Calu3 (cell line): Measurements from ENCODE around the gene RNF17. TPM values are rescaled to one million over a fixed set of nuclear protein-coding genes. Genes with fewer than 3 reads are reported as not detected.

Source experiments
- BruUV-seq: library from RNA; stranded (reverse); fragments of 400-500 nt; replicated peaks from 2 replicates; lab custom pipeline; 2021; lab: Mats Ljungman, UMichigan
- CTCF ChIA-PET: fragments of 300-600 bp; sonication (Branson Sonifier 250); formaldehyde crosslinking; loops from one replicate; lab custom pipeline; 2022; ENCODE audit warnings: antibody characterized with exemption; lab: Charles Lee
- DNase-seq: peaks from one replicate; pipeline ENCODE4 v3.0.0; 2022
- H3K27ac Mint-ChIP-seq: one replicate; pipeline ENCODE4 v1.8.0; 2022; ENCODE audit warnings: mixed read lengths; ENCODE audit not compliant: unreplicated experiment
- H3K27me3 Mint-ChIP-seq: one replicate; pipeline ENCODE4 v1.8.0; 2022; ENCODE audit warnings: mixed read lengths; ENCODE audit not compliant: unreplicated experiment
- H3K36me3 Mint-ChIP-seq: one replicate; pipeline ENCODE4 v1.8.0; 2022; ENCODE audit warnings: mild to moderate bottlenecking, moderate library complexity, mixed read lengths; ENCODE audit not compliant: insufficient read depth, unreplicated experiment
- H3K4me1 Mint-ChIP-seq: one replicate; pipeline ENCODE4 v1.8.0; 2022; ENCODE audit warnings: mild to moderate bottlenecking, low read depth, mixed read lengths; ENCODE audit not compliant: unreplicated experiment
- H3K4me3 Mint-ChIP-seq: one replicate; pipeline ENCODE4 v1.8.0; 2022; ENCODE audit warnings: mild to moderate bottlenecking, low read depth, moderate library complexity, mixed read lengths; ENCODE audit not compliant: unreplicated experiment
- H3K9me3 Mint-ChIP-seq: one replicate; pipeline ENCODE4 v1.8.0; 2022; ENCODE audit warnings: low read depth, mixed read lengths; ENCODE audit not compliant: unreplicated experiment
- intact Hi-C: fragments of 100-400 bp; cut with micrococcal nuclease; formaldehyde crosslinking; loops from one replicate; pipeline ENCODE4 v1.10.0; 2022; ENCODE audit not compliant: unreplicated experiment
- total RNA-seq: library from RNA; stranded (reverse); gene quantifications from 2 replicates; pipeline ENCODE4 v1.2.3, GENCODE V29; 2022
- TF ChIP-seq, protein P1 (sequence below): fragments of 200-600 bp; IDR thresholded peaks from one replicate; pipeline ENCODE4 v1.8.0; 2022; ENCODE audit warnings: antibody characterized with exemption; ENCODE audit not compliant: unreplicated experiment

The RNF17 gene
- total RNA-seq, 1 experiment from 2014 or later, result not detected

DNA sequence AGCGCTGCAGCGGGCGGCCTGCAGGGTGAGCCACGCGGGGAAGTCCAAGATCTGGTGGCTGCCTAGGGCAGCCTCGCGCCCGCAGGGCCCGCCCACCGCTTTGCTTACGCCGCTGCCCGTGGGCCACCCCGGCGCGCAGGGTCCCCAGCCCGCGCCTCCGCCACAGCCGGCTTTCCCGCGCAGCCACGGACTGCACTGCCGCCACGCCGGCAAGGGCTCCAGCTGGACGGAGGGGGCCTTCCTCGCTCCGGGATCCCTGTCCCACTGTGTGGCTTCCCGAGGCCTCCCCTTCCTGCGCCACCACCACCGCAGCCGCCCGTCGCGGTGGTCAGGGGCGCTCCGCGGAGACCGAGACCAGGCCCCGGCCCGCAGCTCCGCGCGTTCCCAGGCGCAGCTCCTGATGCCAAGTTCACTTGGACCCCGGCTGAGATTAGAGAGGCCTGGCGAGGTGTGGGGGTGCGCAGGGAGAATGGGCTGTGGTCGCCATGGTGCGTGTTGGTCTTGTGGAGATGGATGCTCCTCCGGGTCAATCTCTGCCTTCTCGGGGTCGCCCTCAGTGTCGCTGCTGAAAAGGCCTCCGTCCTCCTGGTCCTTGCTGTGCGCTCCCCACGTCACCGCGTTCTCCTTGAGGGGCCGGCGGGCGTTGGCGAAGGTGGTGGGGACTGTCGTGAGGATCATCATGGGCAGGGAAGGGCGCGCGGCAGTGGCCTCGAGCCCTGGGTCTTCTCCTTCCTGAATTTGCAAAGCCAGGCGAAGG is 17.9 kb upstream of the RNF17 start:
- CTCF ChIA-PET, result no interaction called here
- H3K4me3 Mint-ChIP-seq, result peak overlapping the region; percentile 74

DNA sequence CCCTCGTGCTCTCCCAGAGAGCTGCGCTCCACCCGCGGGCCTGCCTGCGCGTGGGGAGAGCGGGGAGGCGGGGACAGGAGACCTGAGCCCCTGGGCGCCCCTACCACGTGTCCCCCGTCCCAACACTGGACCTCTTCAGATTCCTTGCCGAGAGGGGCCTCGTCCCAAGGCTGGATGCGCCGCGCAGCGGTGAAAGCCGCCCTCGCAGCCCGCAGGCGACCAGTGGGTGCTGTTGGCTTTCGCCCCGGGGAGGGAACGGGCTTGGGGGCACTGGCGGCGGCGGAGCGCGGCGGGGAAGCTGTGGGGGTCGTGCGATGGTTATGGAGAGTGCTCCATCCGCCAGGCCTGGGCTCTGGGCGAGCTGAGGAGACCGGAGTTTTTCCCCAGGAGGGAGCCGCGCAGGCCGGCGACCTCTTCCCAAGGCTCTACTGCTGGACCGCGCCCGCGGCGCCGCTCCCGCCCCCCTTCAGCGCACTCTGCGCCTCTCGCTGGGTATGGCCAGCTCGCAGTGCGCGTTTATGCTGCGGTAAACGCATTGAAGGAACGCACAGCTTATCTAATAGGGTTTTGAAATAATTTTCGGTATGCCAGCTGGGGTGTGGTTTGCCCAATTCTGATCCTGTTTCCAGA is 17.2 kb upstream of the RNF17 start:
- CTCF ChIA-PET, result no interaction called here
- Mint-ChIP-seq H3K4me3 (peak overlapping the region; percentile 74), H3K4me1 (no peaks in the 10 kb centered on the region), H3K27me3 (peaks cover 92% of the 10 kb centered on the region), H3K9me3 (no peaks in the 10 kb centered on the region), H3K36me3 (peaks cover 4% of the 10 kb centered on the region), H3K27ac (no peak overlapping the region)
- intact Hi-C loops, result no loop called here
- no TSS peak for BruUV-seq
- TF ChIP-seq, protein P1, sequence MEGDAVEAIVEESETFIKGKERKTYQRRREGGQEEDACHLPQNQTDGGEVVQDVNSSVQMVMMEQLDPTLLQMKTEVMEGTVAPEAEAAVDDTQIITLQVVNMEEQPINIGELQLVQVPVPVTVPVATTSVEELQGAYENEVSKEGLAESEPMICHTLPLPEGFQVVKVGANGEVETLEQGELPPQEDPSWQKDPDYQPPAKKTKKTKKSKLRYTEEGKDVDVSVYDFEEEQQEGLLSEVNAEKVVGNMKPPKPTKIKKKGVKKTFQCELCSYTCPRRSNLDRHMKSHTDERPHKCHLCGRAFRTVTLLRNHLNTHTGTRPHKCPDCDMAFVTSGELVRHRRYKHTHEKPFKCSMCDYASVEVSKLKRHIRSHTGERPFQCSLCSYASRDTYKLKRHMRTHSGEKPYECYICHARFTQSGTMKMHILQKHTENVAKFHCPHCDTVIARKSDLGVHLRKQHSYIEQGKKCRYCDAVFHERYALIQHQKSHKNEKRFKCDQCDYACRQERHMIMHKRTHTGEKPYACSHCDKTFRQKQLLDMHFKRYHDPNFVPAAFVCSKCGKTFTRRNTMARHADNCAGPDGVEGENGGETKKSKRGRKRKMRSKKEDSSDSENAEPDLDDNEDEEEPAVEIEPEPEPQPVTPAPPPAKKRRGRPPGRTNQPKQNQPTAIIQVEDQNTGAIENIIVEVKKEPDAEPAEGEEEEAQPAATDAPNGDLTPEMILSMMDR, result no peak
- DNase-seq, result peak; percentile 39

More for the DNA sequence above, 17.9 kb upstream of the RNF17 start:
- H3K4me1 Mint-ChIP-seq, result no peaks in the 10 kb centered on the region
- no peak for DNase-seq
- intact Hi-C loops, result no loop called here
- H3K27me3 Mint-ChIP-seq, result peaks cover 85% of the 10 kb centered on the region
- TF ChIP-seq, protein P1, result no peak
- H3K27ac Mint-ChIP-seq, result no peak overlapping the region
- H3K9me3 Mint-ChIP-seq, result no peaks in the 10 kb centered on the region
- peaks cover 4% of the 10 kb centered on the region for H3K36me3 Mint-ChIP-seq
- no TSS peak for BruUV-seq

DNA sequence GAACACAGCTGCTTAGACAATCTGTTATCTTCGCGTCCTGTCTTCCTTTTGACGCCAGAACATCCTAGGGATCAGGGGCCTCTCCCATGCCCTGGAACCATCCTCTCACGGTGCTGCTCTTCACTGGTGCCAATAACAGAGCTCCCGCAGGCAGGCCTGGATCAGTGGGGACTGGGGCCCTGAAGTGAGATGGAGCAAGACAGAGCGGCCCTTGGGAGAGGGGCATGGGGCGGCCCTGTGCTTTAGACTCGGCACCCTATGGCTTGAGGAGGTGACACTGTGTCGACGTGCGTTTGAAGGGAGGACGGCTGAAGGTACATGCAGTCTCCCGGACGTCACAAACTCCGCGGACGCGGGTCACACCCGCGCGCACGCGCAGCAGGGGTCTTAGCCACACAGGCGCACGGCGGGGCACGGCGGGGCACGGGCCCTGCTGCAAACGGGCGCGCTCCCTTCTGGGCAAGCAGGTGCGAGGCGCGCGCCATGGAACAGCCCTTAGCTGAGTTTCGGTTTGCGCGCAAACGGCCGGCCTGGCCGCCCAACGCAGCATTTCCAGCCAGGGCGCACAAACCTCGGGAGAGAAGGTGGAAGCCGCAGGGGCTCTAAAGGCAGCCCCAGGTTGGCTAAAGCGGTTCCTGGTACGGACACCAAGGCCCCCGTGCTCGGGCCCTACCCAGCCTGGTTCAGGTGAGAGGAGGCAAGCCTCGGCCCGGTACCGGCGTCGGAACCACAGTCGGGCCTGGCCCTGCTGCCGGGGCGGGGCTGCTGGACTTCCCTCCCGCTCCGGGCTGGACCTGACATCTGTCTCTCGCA is 16.5 kb upstream of the RNF17 start:
- Mint-ChIP-seq H3K9me3 (no peaks in the 10 kb centered on the region), H3K27ac (no peak overlapping the region), H3K27me3 (peaks cover 87% of the 10 kb centered on the region), H3K4me3 (peak overlapping the region; percentile 74), H3K4me1 (no peaks in the 10 kb centered on the region), H3K36me3 (peaks cover 4% of the 10 kb centered on the region)
- TF ChIP-seq, protein P1, result no peak
- DNase-seq, result peak; percentile 22
- intact Hi-C loops, result no loop called here
- no TSS peak for BruUV-seq
- CTCF ChIA-PET, result no interaction called here

DNA sequence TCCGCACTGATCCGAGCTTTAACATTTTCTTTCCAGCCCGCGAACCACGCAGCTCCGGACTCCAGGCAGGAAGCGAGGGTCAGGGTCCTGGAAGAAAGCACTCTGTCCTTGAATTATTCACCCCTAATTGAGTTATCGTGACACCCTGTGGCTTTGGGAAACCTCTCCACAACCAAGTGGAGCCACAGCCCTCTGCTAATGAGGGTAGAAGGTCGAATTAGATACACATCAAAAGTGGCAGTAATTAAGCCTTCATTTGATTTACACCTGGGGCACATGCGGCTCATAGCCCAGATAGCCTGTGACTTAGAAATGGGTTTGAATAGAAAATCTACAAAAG is 15.9 kb upstream of the RNF17 start:
- no peak for DNase-seq
- CTCF ChIA-PET, result no interaction called here
- TF ChIP-seq, protein P1, result no peak
- Mint-ChIP-seq H3K9me3 (no peaks in the 10 kb centered on the region), H3K4me1 (no peaks in the 10 kb centered on the region), H3K27ac (no peak overlapping the region), H3K36me3 (peaks cover 4% of the 10 kb centered on the region), H3K27me3 (peaks cover 81% of the 10 kb centered on the region), H3K4me3 (peak overlapping the region; percentile 74)
- no TSS peak for BruUV-seq
- intact Hi-C loops, result no loop called here
